RWPE1 (cell line): ENCODE results near the gene ERC2.

Experiments used
- CTCF ChIA-PET: fragments of 350-600 bp; sonication (Branson Sonifier 250); formaldehyde crosslinking; extraction: SDS; loops from one replicate; lab custom pipeline; 2021; lab: Yijun Ruan, JAX
- POLR2A ChIA-PET: fragments of 400-600 bp; formaldehyde crosslinking; extraction: SDS; loops from one replicate; lab custom pipeline; 2020; ENCODE audit warnings: antibody characterized with exemption; ENCODE audit not compliant: low non-redundant PET; lab: Yijun Ruan, JAX
- DNase-seq: peaks from one replicate; pipeline ENCODE4 v3.0.0; 2012; ENCODE audit warnings: low spot score
- H3K27ac ChIP-seq: fragments of 450-650 bp; 2 replicates; pipeline ENCODE4 v1.5.1; 2017
- TF ChIP-seq, protein P1 (sequence below): fragments of 450-650 bp; conservative IDR thresholded peaks from 2 replicates; pipeline ENCODE4 v1.5.1; 2017; ENCODE audit warnings: low read depth, mild to moderate bottlenecking

Gene ERC2

DNA sequence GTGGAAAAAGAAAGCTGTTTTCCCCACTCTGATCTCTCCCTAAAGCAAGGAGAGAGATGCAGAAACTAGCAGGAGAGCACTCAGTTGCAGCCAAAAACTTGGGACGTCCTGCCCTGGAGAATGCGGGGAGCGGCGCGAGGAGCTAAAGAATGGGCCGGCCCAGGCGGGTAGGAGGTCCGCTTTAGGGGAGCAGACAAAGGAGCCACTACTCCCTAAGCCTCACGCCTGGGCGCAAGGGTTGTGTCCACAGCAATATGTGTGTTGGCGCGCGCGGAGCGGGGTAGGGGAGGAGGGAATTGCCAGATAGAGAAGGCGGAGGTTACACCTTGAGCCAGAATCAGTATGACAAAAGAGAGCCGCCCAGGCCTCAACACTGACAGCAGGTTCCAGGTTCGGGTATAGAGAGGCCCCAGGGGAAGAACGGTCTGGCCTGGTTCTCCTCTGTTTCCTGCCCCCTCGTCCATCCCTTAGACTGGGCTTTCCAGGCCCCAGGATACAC is 984.0 kb downstream of the ERC2 start:
- ChIA-PET POLR2A (no interaction called here), CTCF (interaction anchor here (0.6 kb wide), 1 partner anchor 32 kb away, joined by 3 read pairs; no protein-coding TSS in a partner anchor)
- peak overlapping the region; percentile 87 for H3K27ac ChIP-seq
- TF ChIP-seq, protein P1, sequence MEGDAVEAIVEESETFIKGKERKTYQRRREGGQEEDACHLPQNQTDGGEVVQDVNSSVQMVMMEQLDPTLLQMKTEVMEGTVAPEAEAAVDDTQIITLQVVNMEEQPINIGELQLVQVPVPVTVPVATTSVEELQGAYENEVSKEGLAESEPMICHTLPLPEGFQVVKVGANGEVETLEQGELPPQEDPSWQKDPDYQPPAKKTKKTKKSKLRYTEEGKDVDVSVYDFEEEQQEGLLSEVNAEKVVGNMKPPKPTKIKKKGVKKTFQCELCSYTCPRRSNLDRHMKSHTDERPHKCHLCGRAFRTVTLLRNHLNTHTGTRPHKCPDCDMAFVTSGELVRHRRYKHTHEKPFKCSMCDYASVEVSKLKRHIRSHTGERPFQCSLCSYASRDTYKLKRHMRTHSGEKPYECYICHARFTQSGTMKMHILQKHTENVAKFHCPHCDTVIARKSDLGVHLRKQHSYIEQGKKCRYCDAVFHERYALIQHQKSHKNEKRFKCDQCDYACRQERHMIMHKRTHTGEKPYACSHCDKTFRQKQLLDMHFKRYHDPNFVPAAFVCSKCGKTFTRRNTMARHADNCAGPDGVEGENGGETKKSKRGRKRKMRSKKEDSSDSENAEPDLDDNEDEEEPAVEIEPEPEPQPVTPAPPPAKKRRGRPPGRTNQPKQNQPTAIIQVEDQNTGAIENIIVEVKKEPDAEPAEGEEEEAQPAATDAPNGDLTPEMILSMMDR = no peak
- DNase-seq = no peak

- POLR2A ChIA-PET = no interaction called here
- no peak for DNase-seq
- CTCF ChIA-PET = no interaction called here
- TF ChIP-seq, protein P1 = no peak
- peak overlapping the region; percentile 87 for H3K27ac ChIP-seq
These were observed 984.8 kb downstream of the ERC2 start for GRCh38 chr3:55483196-55484095.

DNA sequence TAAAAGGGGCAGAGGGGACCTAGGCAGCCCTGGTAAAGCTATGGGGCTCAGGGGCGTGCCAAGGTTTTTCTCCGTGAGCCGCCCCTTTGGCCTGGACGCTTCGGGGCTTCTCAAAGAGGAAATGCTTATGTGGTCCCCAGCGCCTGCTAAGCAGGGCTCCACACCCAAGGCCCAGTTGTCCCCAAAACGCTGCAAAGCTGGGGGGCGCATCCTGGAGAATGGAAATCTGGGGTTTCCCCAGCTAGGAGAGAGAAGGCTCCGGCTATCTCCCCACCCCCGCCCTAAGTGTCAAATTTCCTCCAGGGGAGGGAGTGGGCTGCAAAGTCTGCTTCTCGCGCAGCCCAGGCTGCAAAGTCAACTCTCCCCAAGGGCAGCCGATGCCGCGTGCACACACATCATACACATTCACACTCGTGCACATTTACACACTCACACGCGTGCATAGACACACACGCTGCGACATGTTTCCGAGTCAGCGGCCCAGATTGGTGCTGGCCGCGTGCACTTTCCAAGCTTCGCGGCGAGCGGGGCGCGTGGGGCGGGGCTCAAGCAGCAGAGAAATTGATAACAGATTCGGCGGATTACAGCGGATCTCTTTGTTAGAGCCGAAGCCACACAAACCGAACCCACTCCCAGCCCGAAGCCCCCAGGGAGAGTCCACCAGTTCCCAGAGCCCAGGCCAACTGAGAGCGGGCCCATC is 985.6 kb downstream of the ERC2 start:
- DNase-seq = no peak
- ChIA-PET POLR2A (no interaction called here), CTCF (no interaction called here)
- no peak overlapping the region for H3K27ac ChIP-seq
- TF ChIP-seq, protein P1 = no peak

GRCh38 chr3:55481744-55482495 is 986.3 kb downstream of the ERC2 start:
- TF ChIP-seq, protein P1 = no peak
- ChIA-PET CTCF (no interaction called here), POLR2A (no interaction called here)
- no peak for DNase-seq
- H3K27ac ChIP-seq = peak overlapping the region; percentile 66

DNA sequence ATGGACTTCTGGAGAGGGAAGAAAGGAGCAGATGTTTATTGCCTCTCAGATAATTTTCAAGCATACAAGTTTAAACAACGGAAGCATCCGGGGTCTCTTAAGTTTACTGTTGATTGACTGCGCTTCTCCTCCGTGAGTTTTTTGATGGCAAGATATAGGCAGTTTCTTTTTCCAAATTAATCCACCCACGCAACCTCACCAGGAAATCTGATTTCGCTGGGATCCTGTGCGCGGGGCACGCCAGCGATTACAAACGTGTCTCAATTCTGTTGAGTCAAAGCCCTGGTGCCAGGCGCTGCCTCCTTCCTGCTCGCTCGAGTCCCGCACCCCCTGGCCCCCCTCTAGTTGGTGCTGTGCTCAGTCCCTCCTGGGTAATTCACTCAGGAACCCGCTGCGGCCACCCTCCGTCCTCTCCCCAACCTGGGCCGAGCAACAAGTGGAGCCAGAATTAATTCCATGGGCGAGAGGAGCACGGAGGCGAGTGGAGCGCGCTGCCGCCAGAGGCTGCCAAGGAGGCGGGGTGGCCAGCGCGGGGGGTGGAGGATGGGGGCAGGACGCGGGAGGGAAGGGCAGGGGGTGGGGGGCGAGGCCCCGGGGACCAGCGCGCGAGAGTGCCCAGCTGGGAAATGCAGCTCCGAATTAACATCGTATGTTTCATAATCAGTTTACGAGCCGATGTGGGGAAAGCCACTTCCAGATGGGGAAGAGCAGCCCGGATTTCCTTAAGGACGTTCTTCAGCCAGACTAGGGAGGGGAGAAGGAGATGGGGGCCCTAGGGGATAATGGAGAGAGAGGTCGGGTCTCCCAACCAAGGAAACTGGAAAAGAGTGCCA is 987.1 kb downstream of the ERC2 start:
- ChIA-PET POLR2A (no interaction called here), CTCF (no interaction called here)
- TF ChIP-seq, protein P1 = no peak
- H3K27ac ChIP-seq = peak overlapping the region; percentile 66
- DNase-seq = no peak
